HCEC 1CT (cell line): ENCODE data around the gene TMTC4.
"Not testable (repeated sequence)": the region's sequence is repeated elsewhere in the genome, so short reads cannot be mapped to it uniquely, and the experiment has no call there.

Experiments used
- DNase-seq: peaks from one replicate; pipeline ENCODE4 v3.0.0-alpha.2; 2017

The TMTC4 gene

GRCh38 chr13:100580045-100580444, 94.5 kb downstream of the TMTC4 start:
- DNase-seq: no peak

GRCh38 chr13:100577239-100577638, 97.4 kb downstream of the TMTC4 start:
- not testable (repeated sequence) for DNase-seq

- DNase-seq: peak; percentile 69
Measured at GRCh38 chr13:100573121-100573520, 101.5 kb downstream of the TMTC4 start.

DNA sequence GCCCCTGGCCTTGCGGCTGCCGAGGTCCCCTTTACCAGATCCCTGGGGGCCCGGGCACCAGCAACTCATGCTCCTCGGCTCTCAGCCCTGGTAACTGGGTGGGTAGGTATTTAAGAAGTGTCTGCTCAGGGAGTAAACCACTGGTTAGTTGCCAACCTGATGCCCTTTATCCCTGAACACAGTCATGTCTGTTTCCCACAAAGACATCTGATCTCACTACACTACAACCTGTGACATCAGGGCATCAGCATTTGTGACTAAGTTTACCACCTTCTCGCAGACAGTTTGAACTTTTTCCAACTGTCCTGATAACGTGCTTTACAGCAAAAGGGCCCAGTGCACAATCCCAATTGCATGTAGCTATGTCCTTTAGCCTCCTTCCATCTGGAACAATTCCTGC, 108.1 kb downstream of the TMTC4 start:
- DNase-seq: no peak

DNA sequence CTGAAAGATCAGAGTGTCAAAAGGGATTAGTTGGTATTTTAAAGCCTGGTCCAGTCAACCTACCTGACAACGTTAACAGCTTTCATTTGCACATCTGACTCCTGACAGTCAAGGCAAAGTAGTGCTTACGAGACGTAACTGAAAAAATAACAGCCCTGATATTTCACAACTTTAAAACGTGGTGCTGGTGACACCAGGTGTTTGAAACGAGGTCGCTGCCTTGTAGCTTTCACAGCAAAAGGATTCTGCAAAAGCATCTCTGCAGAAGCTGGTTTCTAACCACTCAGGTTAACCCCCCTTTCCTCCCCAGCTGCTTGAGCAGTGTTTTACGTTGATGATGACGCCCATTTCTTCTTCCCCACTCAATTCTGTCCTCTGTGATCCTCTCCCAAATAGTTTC, 109.3 kb downstream of the TMTC4 start:
- DNase-seq: no peak

- no peak for DNase-seq
Measured at GRCh38 chr13:100564444-100565223, 110.0 kb downstream of the TMTC4 start.

GRCh38 chr13:100563779-100564178, 110.8 kb downstream of the TMTC4 start:
- no peak for DNase-seq

GRCh38 chr13:100561599-100562204, 112.9 kb downstream of the TMTC4 start:
- no peak for DNase-seq

DNA sequence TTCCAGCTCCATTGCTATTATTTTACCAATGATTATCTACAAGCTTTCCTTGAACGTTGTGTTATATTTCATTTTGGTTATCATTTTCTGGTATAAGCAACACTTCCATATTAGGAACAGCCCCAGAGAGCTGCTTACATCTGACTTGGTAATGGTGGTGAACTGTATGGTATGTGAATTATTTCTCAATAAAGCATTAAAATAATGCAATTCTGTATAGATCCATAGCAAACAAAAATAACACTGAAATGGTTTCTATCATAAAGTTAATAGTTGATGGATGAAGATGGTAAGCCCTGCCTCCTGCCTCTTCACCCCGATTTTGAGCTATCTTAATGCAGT, 113.5 kb downstream of the TMTC4 start:
- no peak for DNase-seq

DNA sequence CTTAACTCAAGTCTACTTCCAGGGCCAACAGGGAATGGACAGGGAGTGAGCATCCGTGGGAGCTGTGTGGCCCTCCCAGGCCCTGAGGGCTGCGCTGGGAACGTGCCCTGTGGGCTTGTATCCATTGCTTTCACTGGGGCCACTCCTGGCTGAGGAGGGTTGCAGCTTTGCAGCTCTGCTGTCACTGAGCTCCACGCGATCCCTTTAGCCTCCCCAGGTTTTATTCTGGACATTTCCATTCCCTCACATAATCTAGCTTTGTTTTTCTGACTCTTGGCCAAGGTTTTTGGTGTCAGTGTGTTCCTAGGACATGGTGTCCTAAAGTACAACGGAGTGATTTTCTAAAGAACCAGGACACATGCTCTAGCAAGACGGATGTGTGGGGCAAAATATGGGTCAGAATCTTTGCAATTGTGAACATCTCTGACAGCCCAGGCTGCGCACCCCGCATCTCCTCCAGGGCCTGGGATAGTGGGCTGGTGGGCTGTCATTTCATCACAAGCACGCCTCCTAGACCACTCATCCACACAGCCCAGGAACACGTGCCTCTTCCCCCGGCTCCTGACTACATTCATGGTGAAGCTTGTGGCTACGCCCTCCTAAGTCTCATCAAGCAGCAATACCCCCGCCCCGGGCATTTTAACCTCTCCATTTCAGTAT, 114.0 kb downstream of the TMTC4 start:
- DNase-seq: no peak

GRCh38 chr13:100559886-100560285, 114.7 kb downstream of the TMTC4 start:
- DNase-seq: no peak
